ENCODE measurements around the gene VPREB1.

DNA sequence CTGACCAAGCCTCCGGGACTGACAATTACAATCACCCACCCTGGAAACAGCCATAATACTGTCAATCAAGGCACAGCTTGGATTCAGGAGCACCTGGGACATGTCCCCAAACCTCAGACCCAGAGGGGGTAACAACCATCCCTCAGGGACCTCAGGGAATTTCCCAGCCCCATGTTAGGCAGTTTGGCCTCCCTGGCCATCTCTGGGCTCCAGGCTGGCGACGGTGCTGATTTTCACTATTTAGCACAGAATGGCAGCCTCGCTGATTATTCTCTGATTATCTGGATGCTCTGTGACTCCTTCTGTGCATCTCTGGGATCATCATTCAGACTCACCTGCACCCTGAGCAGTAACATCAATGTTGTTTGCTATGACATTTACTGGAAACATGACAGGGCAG is 45.8 kb upstream of the VPREB1 start:
- TF ChIP-seq, protein P1, sequence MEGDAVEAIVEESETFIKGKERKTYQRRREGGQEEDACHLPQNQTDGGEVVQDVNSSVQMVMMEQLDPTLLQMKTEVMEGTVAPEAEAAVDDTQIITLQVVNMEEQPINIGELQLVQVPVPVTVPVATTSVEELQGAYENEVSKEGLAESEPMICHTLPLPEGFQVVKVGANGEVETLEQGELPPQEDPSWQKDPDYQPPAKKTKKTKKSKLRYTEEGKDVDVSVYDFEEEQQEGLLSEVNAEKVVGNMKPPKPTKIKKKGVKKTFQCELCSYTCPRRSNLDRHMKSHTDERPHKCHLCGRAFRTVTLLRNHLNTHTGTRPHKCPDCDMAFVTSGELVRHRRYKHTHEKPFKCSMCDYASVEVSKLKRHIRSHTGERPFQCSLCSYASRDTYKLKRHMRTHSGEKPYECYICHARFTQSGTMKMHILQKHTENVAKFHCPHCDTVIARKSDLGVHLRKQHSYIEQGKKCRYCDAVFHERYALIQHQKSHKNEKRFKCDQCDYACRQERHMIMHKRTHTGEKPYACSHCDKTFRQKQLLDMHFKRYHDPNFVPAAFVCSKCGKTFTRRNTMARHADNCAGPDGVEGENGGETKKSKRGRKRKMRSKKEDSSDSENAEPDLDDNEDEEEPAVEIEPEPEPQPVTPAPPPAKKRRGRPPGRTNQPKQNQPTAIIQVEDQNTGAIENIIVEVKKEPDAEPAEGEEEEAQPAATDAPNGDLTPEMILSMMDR (IDR thresholded peaks at IDR 0.05) = no peak
- TF ChIP-seq POLR2A (IDR thresholded peaks at IDR 0.05) = no peak

Data from right lobe of liver (tissue), 4 donors.